A549 (cell line): ENCODE measurements around the gene SLC39A13. TPM values are rescaled to one million over a fixed set of nuclear protein-coding genes. Genes with fewer than 3 reads are reported as not detected.

ENCODE experiments used
- ATAC-seq, 2 experiments: fragments of 200-7000 bp in 1 of 2; fragments of >200 bp in 1 of 2; cut with Nextera tagmentation in 1 of 2; cut with Tn5 transposase in 1 of 2; 3 replicates each; pipeline versions ENCODE4 v1.8.0 to v1.9.1; 2018 to 2020; ENCODE audit warnings: mild to moderate bottlenecking in 1 of 2, moderate library complexity in 1 of 2
- CTCF ChIA-PET: fragments of 300-600 bp; sonication (Branson Sonifier 250); formaldehyde crosslinking; extraction: SDS; loops from one replicate; lab custom pipeline; 2021; ENCODE audit warnings: antibody characterized with exemption, inconsistent platforms; lab: Yijun Ruan, JAX
- POLR2A ChIA-PET: fragments of 350-600 bp; formaldehyde crosslinking; extraction: SDS; loops from one replicate; lab custom pipeline; 2021; ENCODE audit warnings: antibody characterized with exemption, inconsistent platforms; lab: Yijun Ruan, JAX
- DNase-seq, 2 experiments: peaks; one replicate each; pipeline versions ENCODE4 v3.0.0 to v3.0.0-alpha.2; 2011 to 2016; ENCODE audit warnings: low read depth in 1 of 2, low spot score in 1 of 2
- FAIRE-seq: peaks from 2 replicates; lab custom pipeline; 2011; peaks lifted over from hg19 to GRCh38; lab: Jason Lieb, UNC
- H3K27ac ChIP-seq, 2 experiments: fragments of >200 bp; sonication (Bioruptor Twin); formaldehyde crosslinking; 3 replicates each; pipeline ENCODE4 v1.5.1; 2016 to 2017
- H3K4me1 ChIP-seq: fragments of >200 bp; sonication (Bioruptor Twin); formaldehyde crosslinking; 3 replicates; pipeline ENCODE4 v1.6.1; 2016
- H3K4me2 ChIP-seq: fragments of >200 bp; sonication (Bioruptor Twin); formaldehyde crosslinking; 3 replicates; pipeline ENCODE4 v1.6.1; 2016
- H3K4me3 ChIP-seq: fragments of >200 bp; sonication (Bioruptor Twin); formaldehyde crosslinking; 3 replicates; pipeline ENCODE4 v1.5.1; 2016
- H3K9me3 ChIP-seq: fragments of >200 bp; sonication (Bioruptor Twin); formaldehyde crosslinking; 3 replicates; pipeline ENCODE4 v1.6.1; 2016
- CBX2 ChIP-seq: fragments of 200-600 bp; sonication (generic); IDR thresholded peaks from 2 replicates; pipeline ENCODE4 v1.6.1; 2016; ENCODE audit warnings: low read depth, mild to moderate bottlenecking, borderline replicate concordance
- CBX8 ChIP-seq: fragments of 200-600 bp; sonication (generic); IDR thresholded peaks from 2 replicates; pipeline ENCODE4 v1.6.1; 2016
- CEBPB ChIP-seq, 2 experiments: fragments of >200 bp in 1 of 2; sonication (Bioruptor Twin) in 1 of 2; formaldehyde crosslinking in 1 of 2; IDR thresholded peaks; 2 replicates each; pipeline ENCODE4 v1.6.1; 2012 to 2016
- CTCF ChIP-seq: fragments of >200 bp; sonication (Bioruptor Twin); formaldehyde crosslinking; IDR thresholded peaks from 3 replicates; pipeline ENCODE4 v1.5.1; 2016
- EHMT2 ChIP-seq: fragments of 200-600 bp; sonication (generic); IDR thresholded peaks from 2 replicates; pipeline ENCODE4 v1.6.1; 2016; ENCODE audit warnings: antibody characterized with exemption, low read depth, mild to moderate bottlenecking, moderate library complexity
- FOSL2 ChIP-seq, 2 experiments: fragments of 450-650 bp in 1 of 2; fragments of >200 bp in 1 of 2; sonication (Bioruptor Twin) in 1 of 2; formaldehyde crosslinking; IDR thresholded peaks; 2 replicates each; pipeline versions ENCODE4 v1.5.0 to v1.6.1; 2016 to 2020; ENCODE audit warnings: mild to moderate bottlenecking in 1 of 2, moderate library complexity in 1 of 2
- JUN ChIP-seq, 2 experiments: fragments of >200 bp; sonication (Bioruptor Twin); formaldehyde crosslinking; IDR thresholded peaks; 2 replicates in 1 of 2; 3 replicates in 1 of 2; pipeline ENCODE4 v1.6.1; 2016 to 2017
- KDM5A ChIP-seq: fragments of 200-600 bp; sonication (generic); IDR thresholded peaks from 2 replicates; pipeline ENCODE4 v1.6.1; 2016; ENCODE audit warnings: antibody characterized with exemption, mild to moderate bottlenecking
- MAFK ChIP-seq: fragments of 450-650 bp; IDR thresholded peaks from 2 replicates; pipeline ENCODE4 v1.6.1; 2014; ENCODE audit not compliant: partially characterized antibody
- MAZ ChIP-seq: fragments of 150-350 bp; IDR thresholded peaks from 2 replicates; pipeline ENCODE4 v1.6.1; 2014; ENCODE audit warnings: antibody characterized with exemption, low read depth, low read length, borderline replicate concordance
- NFE2L2 ChIP-seq: fragments of 150-350 bp; conservative IDR thresholded peaks from 2 replicates; pipeline ENCODE4 v1.6.1; 2014; ENCODE audit warnings: low read length
- NPAS2 ChIP-seq: fragments of 250-450 bp; sonication (Bioruptor Pico); IDR thresholded peaks from 2 replicates; pipeline ENCODE4 v1.8.0; 2022; ENCODE audit warnings: mild to moderate bottlenecking, moderate library complexity, borderline replicate concordance
- POLR2AphosphoS2 ChIP-seq: conservative IDR thresholded peaks from 2 replicates; pipeline ENCODE4 v1.6.1; 2012; ENCODE audit warnings: low read length, improper control_type of control experiment, inconsistent platforms
- RAD21 ChIP-seq, 2 experiments: fragments of >200 bp in 1 of 2; sonication (Bioruptor Twin) in 1 of 2; formaldehyde crosslinking in 1 of 2; IDR thresholded peaks in 1 of 2; conservative IDR thresholded peaks in 1 of 2; 2 replicates in 1 of 2; 3 replicates in 1 of 2; pipeline ENCODE4 v1.6.1; 2012 to 2018; ENCODE audit warnings: inconsistent platforms in 1 of 2
- TFCP2L1 ChIP-seq: fragments of 250-450 bp; sonication (Bioruptor Pico); IDR thresholded peaks from 2 replicates; pipeline ENCODE4 v1.5.0; 2021; ENCODE audit warnings: mild to moderate bottlenecking
- TP53 ChIP-seq: fragments of 250-450 bp; sonication (Bioruptor Pico); IDR thresholded peaks from 2 replicates; pipeline ENCODE4 v1.5.0; 2021; ENCODE audit warnings: mild to moderate bottlenecking, moderate library complexity
- USF2 ChIP-seq: fragments of 450-650 bp; IDR thresholded peaks from 2 replicates; pipeline ENCODE4 v1.6.1; 2014; ENCODE audit warnings: antibody characterized with exemption
- ZC3H11A ChIP-seq: fragments of 450-650 bp; IDR thresholded peaks from 2 replicates; pipeline ENCODE4 v1.6.1; 2014; ENCODE audit warnings: antibody characterized with exemption, mild to moderate bottlenecking
- ZSCAN20 ChIP-seq: fragments of 250-450 bp; sonication (Bioruptor Pico); IDR thresholded peaks from 2 replicates; pipeline ENCODE4 v1.8.0; 2022; ENCODE audit warnings: mild to moderate bottlenecking, moderate library complexity
- WGBS: methylation state at CpG from one replicate; pipeline ENCODE4 v1.1.6; 2017; ENCODE audit errors: missing lambda C conversion rate; 5-methylcytosine and 5-hydroxymethylcytosine counted together
- polyA plus RNA-seq, 4 experiments: library from polyadenylated mRNA; depleted of rRNA in 3 of 4; stranded (reverse); fragments of >200 nt; fragmentation: RNase III in 1 of 4; extraction: RNeasy Plus Mini Kit Qiagen cat#74134 plus additional on column Dnase treatment in 1 of 4; gene quantifications; 2 replicates in 3 of 4; 3 replicates in 1 of 4; pipeline ENCODE4 v1.2.3, GENCODE V29; 2011 to 2017

The SLC39A13 gene
- polyA plus RNA-seq, 2 of the 4 experiments (the other 2 are of a cell fraction), result 10.8 to 35.2 TPM

GRCh38 chr11:47443028-47443700 lies 34.8 kb downstream of the SLC39A13 start:
- Histone ChIP-seq H3K4me2 (no peak overlapping the region), H3K9me3 (no peaks in the 10 kb centered on the region), H3K27ac (no peak overlapping the region), H3K4me3 (no peak overlapping the region), H3K4me1 (no peaks in the 10 kb centered on the region)
- POLR2A ChIA-PET, result interaction anchor here (1.0 kb wide), 1 partner anchor 17 kb away, joined by 3 read pairs; the partner anchor contains the start of gene PSMC3
- no peak for FAIRE-seq
- TF ChIP-seq MAFK (no peak), CTCF (no peak), FOSL2 (IDR thresholded peaks at IDR 0.05) (no peak), FOSL2 (CRISPR knock-in tag; IDR thresholded peaks at IDR 0.05) (no peak)
- DNase-seq, result peak; percentile 43 to 46
- CTCF ChIA-PET, result interaction anchor here (1.1 to 2.2 kb wide), 2 partner anchors 11 to 70 kb away, joined by 6 to 19 read pairs; no protein-coding TSS in a partner anchor
- ATAC-seq, result peak; percentile 82 to 89
- 81% methylated on average over 12 of the region's 12 CpGs for WGBS

GRCh38 chr11:47443817-47444216 lies 35.4 kb downstream of the SLC39A13 start:
- H3K27ac ChIP-seq, result no peak overlapping the region
- WGBS, result 87% methylated on average over 3 of the region's 3 CpGs
- no peak for DNase-seq
- ChIA-PET POLR2A (no interaction called here), CTCF (interaction anchor here (0.6 to 2.2 kb wide), 2 partner anchors 10 to 89 kb away, joined by 3 to 19 read pairs; no protein-coding TSS in a partner anchor)
- TF ChIP-seq ZC3H11A (no peak), CTCF (no peak), NPAS2 (CRISPR knock-in tag) (no peak), ZSCAN20 (CRISPR knock-in tag) (no peak), CBX8 (no peak), CEBPB (IDR thresholded peaks at IDR 0.05) (no peak), POLR2AphosphoS2 (no peak), KDM5A (no peak), RAD21 (conservative IDR thresholded peaks at IDR 0.05 in 1 of 2, IDR thresholded peaks at IDR 0.05 in 1 of 2) (no peak), MAFK (no peak), TFCP2L1 (CRISPR knock-in tag) (no peak), MAZ (no peak), USF2 (no peak), TP53 (CRISPR knock-in tag) (no peak), EHMT2 (no peak), NFE2L2 (no peak), JUN (IDR thresholded peaks at IDR 0.05) (no peak), CBX2 (no peak)
- no peaks in the 10 kb centered on the region for H3K9me3 ChIP-seq
- H3K4me2 ChIP-seq, result no peak overlapping the region
- no peak for FAIRE-seq
- no peaks in the 10 kb centered on the region for H3K4me1 ChIP-seq
- H3K4me3 ChIP-seq, result no peak overlapping the region
- no peak for ATAC-seq
